ENCODE results near the gene SIAH3.
"Not testable (repeated sequence)": the region's sequence is repeated elsewhere in the genome, so short reads cannot be mapped to it uniquely, and the experiment has no call there.

SIAH3 gene

GRCh38 chr13:45782327-45783045 lies 69.1 kb downstream of the SIAH3 start:
- DNase-seq = no peak

- no peak for DNase-seq
These were observed 69.8 kb downstream of the SIAH3 start for GRCh38 chr13:45781553-45782326.

DNA sequence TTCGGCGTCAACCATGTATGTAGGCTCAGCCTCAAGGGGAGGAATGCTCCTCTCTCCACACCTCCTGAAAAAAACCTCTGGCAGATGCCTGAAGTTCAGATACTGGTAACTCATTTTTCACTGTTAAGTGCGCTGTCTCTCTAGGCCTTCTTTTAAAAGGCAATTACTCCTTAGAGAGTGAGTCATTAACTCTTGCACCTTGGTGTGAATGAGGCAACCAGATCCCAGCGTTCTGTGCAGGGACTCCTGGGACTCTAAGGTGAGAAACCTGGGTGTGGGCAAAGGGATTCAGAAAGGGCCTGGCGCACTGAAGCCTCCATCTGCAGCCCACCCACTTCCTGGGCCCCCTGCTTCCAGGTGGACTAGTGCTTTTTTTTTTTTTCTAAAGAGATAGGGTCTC lies 71.7 kb downstream of the SIAH3 start:
- no peak for DNase-seq

GRCh38 chr13:45778882-45779281 lies 72.7 kb downstream of the SIAH3 start:
- DNase-seq = no peak

GRCh38 chr13:45776748-45777147 lies 74.8 kb downstream of the SIAH3 start:
- DNase-seq = no peak

GRCh38 chr13:45775401-45775963 lies 76.1 kb downstream of the SIAH3 start:
- no peak for DNase-seq

DNA sequence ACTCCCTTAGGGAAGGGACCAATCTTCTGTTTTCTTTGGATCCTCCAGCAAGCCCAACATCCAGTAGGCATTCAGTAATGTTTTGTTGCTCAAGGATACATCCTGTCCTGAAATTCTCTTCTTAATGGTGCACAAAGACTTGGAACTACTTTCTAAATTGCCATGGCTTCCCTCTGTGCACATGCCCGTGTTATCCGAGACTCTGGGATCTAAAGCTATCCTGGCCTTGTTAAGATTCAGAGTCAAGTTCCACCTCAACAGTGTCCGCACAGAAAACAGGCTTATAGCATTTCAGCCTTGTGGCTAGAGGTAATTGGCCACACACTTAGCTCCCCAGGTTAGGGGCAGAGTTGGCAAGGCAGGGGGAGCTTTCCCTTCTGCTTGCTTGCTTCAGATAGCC lies 77.6 kb downstream of the SIAH3 start:
- DNase-seq = no peak

DNA sequence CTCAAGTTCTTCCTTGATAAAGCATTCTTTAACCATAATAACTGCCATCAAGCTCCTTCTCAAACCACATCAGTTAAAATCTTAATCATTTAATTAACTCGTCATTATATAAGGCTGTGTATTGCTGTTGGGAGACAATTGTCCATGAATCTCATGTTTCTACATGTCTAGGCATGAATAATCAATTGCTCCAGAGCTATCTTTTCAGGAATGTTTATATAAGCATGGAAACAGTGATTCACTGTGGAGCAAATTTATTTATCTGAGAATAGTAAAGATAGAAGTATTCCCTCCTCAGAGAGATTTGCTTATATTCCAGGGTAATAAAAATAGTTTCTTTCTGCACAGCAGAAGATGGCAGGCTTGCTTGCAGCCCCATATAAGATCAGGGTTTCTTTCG lies 78.3 kb downstream of the SIAH3 start:
- DNase-seq = no peak

- no peak for DNase-seq
These were observed 80.7 kb downstream of the SIAH3 start for GRCh38 chr13:45770886-45771285.

DNA sequence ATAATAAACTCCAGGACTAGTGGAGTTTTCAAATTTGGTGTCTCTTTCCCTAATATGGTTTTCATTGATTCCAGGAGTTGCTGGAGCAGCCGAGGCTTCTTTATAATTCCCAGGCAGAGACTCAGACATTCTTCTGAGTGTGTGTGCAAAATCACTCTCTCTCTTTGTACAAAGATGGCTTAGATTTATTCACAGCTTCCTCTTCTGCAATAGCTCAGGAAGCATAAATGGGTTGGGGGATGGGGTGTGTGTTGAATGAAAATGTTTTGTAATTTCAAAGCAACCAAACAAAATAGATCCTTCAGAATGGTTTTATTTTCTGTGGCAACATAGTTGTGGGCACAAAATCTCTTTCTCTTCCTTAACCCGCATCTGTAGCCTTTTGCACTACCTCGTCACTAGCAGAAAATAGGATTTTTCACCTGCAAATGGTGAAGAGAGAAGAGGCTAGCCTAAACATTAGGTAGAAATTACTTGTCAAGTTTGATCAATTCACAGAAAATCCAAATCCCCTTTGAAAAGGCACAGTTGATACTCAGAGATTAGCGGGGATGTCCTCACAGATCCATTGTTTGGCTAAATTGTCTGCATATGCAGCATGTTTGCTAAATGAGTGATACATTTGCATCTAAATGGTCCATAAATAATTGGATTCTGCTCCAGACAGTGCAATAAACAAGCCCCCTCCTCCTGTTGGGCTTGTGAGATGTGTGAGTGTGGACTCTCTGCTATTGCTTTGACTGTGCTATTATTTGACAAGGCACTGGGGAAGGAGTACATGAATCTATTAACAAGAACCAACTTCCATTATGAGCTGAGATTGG lies 82.7 kb downstream of the SIAH3 start:
- DNase-seq = no peak

- DNase-seq = no peak
These were observed 86.1 kb downstream of the SIAH3 start for GRCh38 chr13:45765464-45765863.

DNA sequence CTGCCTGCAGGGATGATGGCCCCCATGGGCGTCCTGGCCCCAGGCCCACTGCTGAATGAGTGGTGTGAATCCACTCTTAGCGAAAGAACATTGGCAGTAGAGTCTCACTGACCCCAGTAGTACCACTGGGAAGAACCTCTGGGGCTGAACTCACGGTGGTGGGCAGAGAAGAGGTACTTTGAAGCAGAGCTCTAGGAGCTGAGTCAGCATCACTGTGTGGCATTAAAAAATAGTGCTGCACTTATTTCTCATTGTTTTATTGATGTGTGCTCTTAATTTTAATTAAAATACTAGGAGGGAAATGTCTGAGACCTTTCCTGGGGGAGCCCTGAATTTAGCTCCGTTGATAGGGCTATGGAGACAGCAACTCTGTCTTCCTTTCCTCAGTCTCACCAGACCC lies 88.1 kb downstream of the SIAH3 start:
- no peak for DNase-seq

DNA sequence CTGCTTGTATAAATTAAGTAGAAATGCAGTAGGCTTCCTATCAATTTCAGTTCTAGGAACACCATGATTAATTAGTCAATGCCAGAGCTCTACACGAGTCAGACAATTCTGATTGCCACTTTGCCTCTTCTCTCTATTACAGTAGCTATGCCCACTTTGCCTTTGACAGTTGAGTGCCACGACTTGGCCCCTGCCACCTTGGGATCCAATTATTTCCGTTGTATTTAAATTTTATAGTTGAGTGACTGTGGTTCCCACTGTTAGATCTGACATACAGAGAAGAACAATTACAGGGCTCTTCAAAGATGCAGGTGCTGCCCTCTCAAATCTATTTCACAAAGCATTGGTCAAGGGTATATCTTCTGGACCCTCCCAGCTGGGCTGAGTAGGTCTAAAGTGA lies 94.0 kb downstream of the SIAH3 start:
- DNase-seq = not testable (repeated sequence)

- not testable (repeated sequence) for DNase-seq
These were observed 95.1 kb downstream of the SIAH3 start for GRCh38 chr13:45756498-45756897.

GRCh38 chr13:45752510-45752909 lies 99.0 kb downstream of the SIAH3 start:
- no peak for DNase-seq

GRCh38 chr13:45751885-45752284 lies 99.7 kb downstream of the SIAH3 start:
- no peak for DNase-seq

DNA sequence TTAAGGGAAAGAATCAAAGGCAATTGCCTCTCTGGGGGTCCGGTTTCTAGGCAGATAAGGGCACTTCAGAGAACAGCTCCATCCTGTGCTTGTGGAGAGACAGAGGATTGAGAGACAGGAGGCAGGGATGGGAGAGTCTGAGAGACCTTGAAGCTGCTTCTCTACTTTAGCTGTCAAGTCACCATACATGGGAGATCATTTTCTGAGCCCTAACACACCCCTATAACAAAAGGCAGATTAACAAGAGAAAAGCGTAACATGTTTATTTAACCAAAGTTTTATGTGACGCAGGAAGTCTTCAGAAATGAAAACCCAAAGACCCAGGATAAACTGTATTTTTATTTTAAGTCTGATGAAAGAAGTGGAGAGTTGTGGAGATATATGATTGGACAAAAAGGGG lies 101.0 kb downstream of the SIAH3 start:
- DNase-seq = no peak

- no peak for DNase-seq
These were observed 102.4 kb downstream of the SIAH3 start for GRCh38 chr13:45748941-45749759.

GRCh38 chr13:45747071-45747470 lies 104.5 kb downstream of the SIAH3 start:
- no peak for DNase-seq

GRCh38 chr13:45744979-45745378 lies 106.6 kb downstream of the SIAH3 start:
- no peak for DNase-seq

DNA sequence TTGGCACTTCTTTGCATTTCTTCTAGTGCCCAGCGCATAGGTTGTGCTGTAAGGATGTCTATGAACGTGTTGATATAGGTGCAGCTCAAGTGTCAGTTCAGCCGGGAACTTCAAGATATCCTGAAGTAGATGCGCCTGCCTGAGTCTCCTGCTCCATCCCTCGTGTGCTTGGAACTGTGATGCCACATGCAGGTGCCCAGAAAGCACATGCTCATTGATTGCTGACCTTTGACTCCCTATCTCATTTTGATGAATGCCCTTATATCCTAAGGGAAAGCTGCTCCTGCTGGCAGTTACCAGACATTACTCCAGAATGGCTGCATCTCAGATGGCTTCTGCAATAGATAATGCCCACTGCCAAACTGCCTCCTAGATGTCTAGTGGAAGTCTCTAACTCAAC lies 108.6 kb downstream of the SIAH3 start:
- DNase-seq = no peak

GRCh38 chr13:45737571-45738017 lies 114.0 kb downstream of the SIAH3 start:
- DNase-seq = no peak

All from right kidney (tissue), 1 donor.